Measurements from ENCODE around the gene KCNAB2.

The KCNAB2 gene

GRCh38 chr1:6084781-6085495 is 39.2 kb downstream of the KCNAB2 start:
- no peak for DNase-seq

GRCh38 chr1:6085666-6086065 is 40.0 kb downstream of the KCNAB2 start:
- no peak for DNase-seq

GRCh38 chr1:6086358-6086757 is 40.7 kb downstream of the KCNAB2 start:
- DNase-seq = no peak

GRCh38 chr1:6086762-6087376 is 41.2 kb downstream of the KCNAB2 start:
- no peak for DNase-seq

- no peak for DNase-seq
Observed at GRCh38 chr1:6087377-6087772, 41.7 kb downstream of the KCNAB2 start.

- no peak for DNase-seq
Observed at GRCh38 chr1:6087958-6088357, 42.3 kb downstream of the KCNAB2 start.

- no peak for DNase-seq
Observed at GRCh38 chr1:6088956-6089355, 43.3 kb downstream of the KCNAB2 start.

- no peak for DNase-seq
Observed at GRCh38 chr1:6090288-6090687, 44.6 kb downstream of the KCNAB2 start.

- DNase-seq = no peak
Observed at GRCh38 chr1:6090996-6091822, 45.5 kb downstream of the KCNAB2 start.

- DNase-seq = no peak
Observed at GRCh38 chr1:6091823-6092109, 46.1 kb downstream of the KCNAB2 start.

- no peak for DNase-seq
Observed at GRCh38 chr1:6092211-6092610, 46.5 kb downstream of the KCNAB2 start.

- no peak for DNase-seq
Observed at GRCh38 chr1:6093071-6093470, 47.4 kb downstream of the KCNAB2 start.

GRCh38 chr1:6093611-6094010 is 47.9 kb downstream of the KCNAB2 start:
- DNase-seq = no peak

GRCh38 chr1:6094246-6094645 is 48.6 kb downstream of the KCNAB2 start:
- DNase-seq = no peak

- no peak for DNase-seq
Observed at GRCh38 chr1:6094801-6095505, 49.3 kb downstream of the KCNAB2 start.

GRCh38 chr1:6095511-6096242 is 50.0 kb downstream of the KCNAB2 start:
- no peak for DNase-seq

- no peak for DNase-seq
Observed at GRCh38 chr1:6096243-6097116, 50.8 kb downstream of the KCNAB2 start.

GRCh38 chr1:6097117-6097595 is 51.5 kb downstream of the KCNAB2 start:
- DNase-seq = no peak

- DNase-seq = no peak
Observed at GRCh38 chr1:6097824-6098223, 52.1 kb downstream of the KCNAB2 start.

GRCh38 chr1:6098303-6099215 is 52.9 kb downstream of the KCNAB2 start:
- DNase-seq = no peak

GRCh38 chr1:6099297-6099696 is 53.6 kb downstream of the KCNAB2 start:
- no peak for DNase-seq
